Sigmoid colon (tissue), 7 donors: ENCODE measurements around the gene SMIM31. TPM values are rescaled to one million over a fixed set of nuclear protein-coding genes. Genes with fewer than 3 reads are reported as not detected.

Experiments
- DNase-seq: peaks from one replicate; pipeline ENCODE4 v3.0.0-alpha.2; 2019
- H3K27ac ChIP-seq, 4 donors: fragments of 200-600 bp; sonication (generic); one replicate each; pipeline ENCODE4 v1.5.1; 2016 to 2019; ENCODE audit warnings: mild to moderate bottlenecking in 1 of 4
- H3K27me3 ChIP-seq, 3 donors: fragments of 200-600 bp; sonication (generic); one replicate each; pipeline ENCODE4 v1.5.1; 2019; ENCODE audit warnings: mild to moderate bottlenecking in 1 of 3
- H3K36me3 ChIP-seq, 4 donors: fragments of 200-600 bp; sonication (generic); one replicate each; pipeline ENCODE4 v1.5.1; 2016 to 2019
- H3K4me1 ChIP-seq, 4 donors: fragments of 200-600 bp; sonication (generic); one replicate each; pipeline ENCODE4 v1.5.1; 2017 to 2019
- H3K4me3 ChIP-seq, 4 donors: fragments of 200-600 bp; sonication (generic); one replicate each; pipeline ENCODE4 v1.5.1; 2017 to 2019; ENCODE audit warnings: mild to moderate bottlenecking in 2 of 4, moderate library complexity in 1 of 4
- H3K9me3 ChIP-seq, 4 donors: fragments of 200-600 bp in 3 of 4; sonication (generic) in 3 of 4; one replicate each; pipeline versions ENCODE4 v1.5.1 to v1.6.1; 2013 to 2019
- CTCF ChIP-seq, 4 experiments: fragments of 450-650 bp in 3 of 4; fragments of 200-600 bp in 1 of 4; IDR thresholded peaks; one replicate each; pipeline ENCODE4 v1.5.1; 2016 to 2019; ENCODE audit warnings: antibody characterized with exemption in 4 of 4, mild to moderate bottlenecking in 3 of 4, moderate library complexity in 2 of 4
- EP300 ChIP-seq, 4 donors: sonication (generic); formaldehyde crosslinking; IDR thresholded peaks; one replicate each; pipeline ENCODE4 v1.6.1; 2017; ENCODE audit warnings: antibody characterized with exemption in 4 of 4
- POLR2A ChIP-seq, 2 donors: fragments of 450-650 bp; IDR thresholded peaks; one replicate each; pipeline ENCODE4 v1.6.1; 2016; ENCODE audit warnings: antibody characterized with exemption in 2 of 2, mild to moderate bottlenecking in 2 of 2, moderate library complexity in 2 of 2
- POLR2AphosphoS5 ChIP-seq, 4 donors: sonication (generic); formaldehyde crosslinking; IDR thresholded peaks; one replicate each; pipeline ENCODE4 v1.6.1; 2017; ENCODE audit warnings: antibody characterized with exemption in 4 of 4
- WGBS, 2 donors: extraction: QIAGEN DNeasy Blood & Tissue Kit; methylation state at CpG; one replicate each; pipeline ENCODE4 v1.1.7; 2013; 5-methylcytosine and 5-hydroxymethylcytosine counted together
- intact Hi-C: fragments of 100-400 bp; cut with DNase I; formaldehyde crosslinking; loops from one replicate; pipeline ENCODE4 v1.15.1; 2023
- polyA plus RNA-seq, 3 donors: library from polyadenylated mRNA; stranded (reverse); fragments of 200-250 nt; gene quantifications; one replicate each; pipeline ENCODE4 v1.2.3, GENCODE V29; 2013
- total RNA-seq, 4 donors: library from RNA; depleted of rRNA; stranded (reverse); fragments of >200 nt; gene quantifications; one replicate each; pipeline ENCODE4 v1.1.0, GENCODE V29; 2016
- donor health status: healthy with polysubstance abuse.
- donor health status: Bipolar disorder and iron deficiency.
- donor health status: healthy.

Gene SMIM31
- total and polyA plus RNA-seq, 7 donors: 6.5 to 80.5 (median 39.0) TPM; not detected in 4

DNA sequence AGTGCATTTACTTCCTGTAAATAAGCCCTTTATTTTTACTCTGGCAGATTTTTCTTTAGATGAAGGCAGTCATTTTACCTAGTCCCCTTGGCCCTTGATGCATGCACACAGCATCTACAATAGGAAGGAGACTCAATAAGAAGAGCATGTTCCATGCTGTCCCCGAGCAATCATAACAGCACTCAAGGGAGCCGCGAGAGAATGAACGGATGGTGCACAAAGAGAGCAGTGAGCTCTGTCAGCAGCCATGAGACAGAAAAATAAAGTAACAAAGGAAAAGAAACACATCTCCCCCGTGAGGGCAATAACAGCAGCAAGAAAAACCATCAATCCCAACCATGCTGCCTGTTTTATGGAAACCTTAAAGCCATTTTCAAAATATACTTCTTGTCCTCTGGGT, 11.9 kb downstream of the SMIM31 start:
- Histone ChIP-seq H3K27me3 (peaks cover 0 to 11% (median 0%) of the 10 kb centered on the region in 3 donors), H3K4me1 (no peaks in the 10 kb centered on the region), H3K4me3 (no peak overlapping the region), H3K27ac (no peak overlapping the region), H3K9me3 (no peaks in the 10 kb centered on the region), H3K36me3 (no peaks in the 10 kb centered on the region)
- WGBS, 2 donors: 63 to 89% methylated on average over 5 of the region's 5 CpGs
- TF ChIP-seq POLR2AphosphoS5 (IDR thresholded peaks at IDR 0.05) (no peak), EP300 (IDR thresholded peaks at IDR 0.05) (no peak)
- intact Hi-C loops: no loop called here
- no peak for DNase-seq

DNA sequence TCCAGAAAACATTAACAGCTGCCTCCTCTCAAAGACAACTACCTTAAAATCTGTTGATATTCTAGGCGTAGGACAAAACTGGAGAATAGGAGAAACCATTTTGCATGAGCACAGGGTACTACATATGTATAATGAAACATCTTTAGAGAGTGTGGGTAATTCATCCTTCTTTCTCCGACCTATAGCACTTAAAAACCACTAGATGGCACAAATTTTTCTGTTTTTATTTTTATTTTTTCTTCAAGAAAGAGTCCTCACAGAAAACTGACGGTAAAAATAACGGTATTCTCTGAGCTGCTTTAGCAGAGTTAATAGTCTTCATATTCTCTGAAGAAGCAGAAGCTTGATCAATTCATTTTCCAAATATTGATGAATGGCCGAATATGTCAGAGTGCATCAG, 14.6 kb downstream of the SMIM31 start:
- Histone ChIP-seq H3K4me3 (no peak overlapping the region), H3K27me3 (peaks cover 0 to 4% (median 0%) of the 10 kb centered on the region in 3 donors), H3K4me1 (no peaks in the 10 kb centered on the region), H3K9me3 (no peaks in the 10 kb centered on the region), H3K36me3 (no peaks in the 10 kb centered on the region), H3K27ac (no peak overlapping the region)
- intact Hi-C loops: no loop called here
- TF ChIP-seq CTCF (IDR thresholded peaks at IDR 0.05) (no peak), EP300 (IDR thresholded peaks at IDR 0.05) (no peak), POLR2A (IDR thresholded peaks at IDR 0.05) (no peak), POLR2AphosphoS5 (IDR thresholded peaks at IDR 0.05) (no peak)
- 55 to 58% methylated on average over 5 of the region's 5 CpGs for WGBS, 2 donors
- no peak for DNase-seq

DNA sequence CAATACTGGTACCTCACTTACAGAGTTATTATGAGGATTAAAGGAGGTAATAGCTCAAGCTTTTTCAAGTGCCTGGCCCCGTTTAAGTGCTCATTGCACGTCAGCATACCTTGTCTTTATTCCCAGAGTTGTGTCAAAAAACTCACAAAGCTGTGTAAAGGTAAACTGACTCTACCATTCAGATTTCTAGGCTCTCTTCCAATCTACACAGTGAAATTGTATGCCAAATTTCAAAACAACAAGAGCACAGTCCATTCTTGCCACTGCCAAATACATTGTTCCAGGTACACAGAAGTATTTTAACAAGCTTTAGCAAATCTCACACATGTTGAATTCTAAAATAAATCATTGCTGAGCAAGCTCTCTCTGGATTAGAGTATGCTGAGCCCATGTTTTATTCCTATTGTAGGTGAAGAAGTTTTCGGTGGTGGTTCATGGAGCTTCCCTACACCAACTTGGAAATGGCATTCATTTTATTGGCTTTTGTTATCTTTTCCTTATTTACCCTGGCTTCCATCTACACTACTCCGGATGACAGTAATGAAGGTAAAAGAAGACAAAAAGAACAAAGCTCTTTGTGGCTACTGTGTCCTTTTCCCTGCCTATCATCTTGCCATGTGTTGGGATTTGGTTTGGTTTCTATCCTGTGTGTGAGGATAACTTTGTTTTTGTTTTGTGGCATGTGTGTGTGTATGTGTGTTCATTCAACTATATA, 16.2 kb downstream of the SMIM31 start:
- H3K4me1 ChIP-seq: no peaks in the 10 kb centered on the region
- TF ChIP-seq EP300 (IDR thresholded peaks at IDR 0.05): no peak
- H3K27ac ChIP-seq: no peak overlapping the region
- H3K9me3 ChIP-seq: no peaks in the 10 kb centered on the region
- 18 to 67% methylated on average over 4 of the region's 4 CpGs for WGBS, 2 donors
- H3K27me3 ChIP-seq: peaks cover 0 to 4% (median 0%) of the 10 kb centered on the region in 3 donors
- no peaks in the 10 kb centered on the region for H3K36me3 ChIP-seq
- no peak overlapping the region for H3K4me3 ChIP-seq
- intact Hi-C loops: loop anchor here (10.0 kb wide), 1 partner anchor 325 kb away; no protein-coding TSS in a partner anchor
- DNase-seq: no peak

DNA sequence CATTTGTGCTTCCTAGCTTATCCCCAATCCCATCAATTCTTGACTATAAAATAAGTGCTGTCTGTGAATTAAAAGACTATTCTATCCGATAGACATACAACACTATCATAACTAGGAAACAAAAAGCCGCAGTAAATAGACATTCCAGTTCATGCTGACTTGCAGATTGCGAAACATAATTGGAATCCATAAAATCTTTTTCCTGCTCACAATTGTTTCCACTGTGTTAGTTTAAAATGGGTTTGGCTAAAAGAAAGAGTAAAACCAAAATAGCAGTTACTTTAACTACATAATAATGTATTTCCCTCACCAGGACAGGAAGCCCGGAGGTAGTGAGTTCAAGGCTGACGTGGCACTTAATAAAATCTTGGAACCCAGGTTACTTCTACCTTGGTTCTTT, 17.2 kb downstream of the SMIM31 start:
- Histone ChIP-seq H3K4me3 (no peak overlapping the region), H3K36me3 (no peaks in the 10 kb centered on the region), H3K27me3 (no peaks in the 10 kb centered on the region), H3K9me3 (no peaks in the 10 kb centered on the region), H3K4me1 (no peaks in the 10 kb centered on the region), H3K27ac (no peak overlapping the region)
- TF ChIP-seq EP300 (IDR thresholded peaks at IDR 0.05): no peak
- no peak for TF ChIP-seq POLR2AphosphoS5 (IDR thresholded peaks at IDR 0.05)
- no peak for TF ChIP-seq POLR2A (IDR thresholded peaks at IDR 0.05)
- no peak for TF ChIP-seq CTCF (IDR thresholded peaks at IDR 0.05)
- intact Hi-C loops: loop anchor here (10.0 kb wide), 1 partner anchor 324 kb away; no protein-coding TSS in a partner anchor
- 18 to 57% methylated on average over 5 of the region's 5 CpGs for WGBS, 2 donors
- no peak for DNase-seq

DNA sequence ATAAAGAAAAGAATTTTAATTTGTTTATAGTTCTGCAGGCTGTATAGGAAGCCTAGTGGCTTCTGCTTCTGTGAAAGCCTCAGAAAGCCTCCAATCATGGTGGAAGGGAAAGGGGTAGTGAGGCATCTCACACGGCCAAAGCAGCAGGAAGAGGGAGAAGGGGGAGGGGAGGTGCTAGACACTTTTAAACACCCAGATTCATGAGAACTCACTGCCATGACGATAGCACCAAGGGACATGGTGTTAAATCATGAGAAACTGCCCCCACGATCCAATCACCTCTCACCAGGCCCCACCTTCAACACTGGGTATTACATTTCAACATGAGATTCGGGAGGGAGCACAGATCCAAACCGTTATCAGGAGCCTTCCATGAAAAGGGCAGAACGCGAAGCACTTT, 18.1 kb downstream of the SMIM31 start:
- no peaks in the 10 kb centered on the region for H3K36me3 ChIP-seq
- H3K4me1 ChIP-seq: no peaks in the 10 kb centered on the region
- no peaks in the 10 kb centered on the region for H3K27me3 ChIP-seq
- DNase-seq: no peak
- no peak overlapping the region for H3K27ac ChIP-seq
- H3K4me3 ChIP-seq: no peak overlapping the region
- WGBS, 2 donors: 86 to 87% methylated on average over 7 of the region's 7 CpGs
- TF ChIP-seq POLR2AphosphoS5 (IDR thresholded peaks at IDR 0.05): no peak
- no peak for TF ChIP-seq CTCF (IDR thresholded peaks at IDR 0.05)
- intact Hi-C loops: loop anchor here (10.0 kb wide), 1 partner anchor 323 kb away; no protein-coding TSS in a partner anchor
- no peaks in the 10 kb centered on the region for H3K9me3 ChIP-seq

DNA sequence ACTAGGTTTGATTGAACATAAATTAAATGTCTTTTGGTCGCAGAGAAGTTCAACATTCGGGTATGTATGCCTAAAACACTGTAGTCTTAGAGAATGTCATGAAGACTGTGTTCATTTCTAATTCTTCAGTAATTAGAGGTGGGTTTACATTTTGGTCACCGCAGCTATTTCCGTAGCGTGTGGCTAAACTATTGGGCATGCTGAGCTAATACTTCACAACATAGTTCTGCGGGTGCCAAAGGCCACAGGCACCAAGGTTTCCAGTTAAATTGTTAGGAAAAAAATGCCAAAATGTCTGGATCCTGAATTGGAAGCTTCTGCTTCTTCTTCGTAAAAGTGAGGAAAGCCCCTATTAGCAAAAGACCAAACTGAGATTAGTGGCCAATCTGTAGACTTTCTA, 25.1 kb downstream of the SMIM31 start:
- no peak overlapping the region for H3K27ac ChIP-seq
- H3K4me3 ChIP-seq: no peak overlapping the region
- H3K4me1 ChIP-seq: no peaks in the 10 kb centered on the region
- TF ChIP-seq POLR2A (IDR thresholded peaks at IDR 0.05) (no peak), POLR2AphosphoS5 (IDR thresholded peaks at IDR 0.05) (no peak), CTCF (IDR thresholded peaks at IDR 0.05) (no peak), EP300 (IDR thresholded peaks at IDR 0.05) (no peak)
- no peaks in the 10 kb centered on the region for H3K27me3 ChIP-seq
- no peaks in the 10 kb centered on the region for H3K36me3 ChIP-seq
- intact Hi-C loops: loop anchor here (10.0 kb wide), 1 partner anchor 316 kb away; no protein-coding TSS in a partner anchor
- H3K9me3 ChIP-seq: no peaks in the 10 kb centered on the region
- WGBS, 2 donors: 89 to 90% methylated on average over 7 of the region's 7 CpGs
- no peak for DNase-seq
